HG03280 (cell line): ENCODE data around the gene SMAP2.
A peak's percentile ranks its signal among the peaks of the same experiment; 100 is the strongest.

Source experiments
- ATAC-seq: cut with Tn5 transposase; IDR thresholded peaks from one replicate; pipeline ENCODE4 v1.9.1; 2021; ENCODE audit warnings: mild to moderate bottlenecking, moderate library complexity; ENCODE audit not compliant: unreplicated experiment

Gene SMAP2

GRCh38 chr1:40416709-40417108 is 43.2 kb downstream of the SMAP2 start:
- ATAC-seq, result no peak

DNA sequence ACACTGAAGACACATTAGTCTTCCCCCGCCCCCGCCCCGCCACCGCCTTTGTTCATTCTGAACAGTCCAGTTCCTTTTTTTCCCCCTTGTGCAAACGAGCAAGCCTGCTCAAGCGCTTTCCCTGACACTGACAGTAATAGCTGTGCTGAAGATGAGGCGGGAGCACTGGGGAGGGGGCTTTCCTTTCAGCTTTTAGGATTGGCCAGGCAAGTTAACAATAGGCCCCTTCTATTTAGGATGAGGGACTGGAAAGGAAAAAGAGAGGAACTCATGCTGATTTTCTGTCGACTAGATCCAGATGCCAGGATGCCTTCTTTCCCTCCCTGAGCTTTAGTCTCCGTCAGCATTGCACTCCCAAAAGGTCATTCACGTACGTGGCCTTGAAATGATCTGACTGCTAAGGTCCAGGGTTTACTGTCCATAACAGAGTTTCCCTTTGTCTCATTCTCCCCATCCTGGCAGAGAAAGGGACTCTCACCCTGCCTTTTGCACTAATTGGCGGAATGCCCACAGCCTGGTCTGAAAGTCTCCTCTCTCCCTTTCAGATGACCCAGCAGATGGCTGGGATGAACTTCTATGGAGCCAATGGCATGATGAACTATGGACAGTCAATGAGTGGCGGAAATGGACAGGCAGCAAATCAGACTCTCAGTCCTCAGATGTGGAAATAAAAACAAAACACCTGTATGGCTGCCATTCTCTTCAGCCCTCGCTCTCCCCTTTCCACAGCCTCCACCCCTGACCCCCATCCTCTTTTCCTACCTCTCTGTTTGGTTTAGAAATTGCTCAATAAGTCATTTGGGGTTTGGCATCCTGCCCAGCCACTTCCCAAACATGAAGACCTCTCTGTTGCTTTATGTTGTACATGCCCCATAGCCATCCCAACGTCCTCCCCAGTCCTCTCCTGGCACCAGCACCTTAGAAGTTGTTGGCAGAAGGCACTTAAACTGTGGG is 48.2 kb downstream of the SMAP2 start:
- ATAC-seq, result no peak

- ATAC-seq, result no peak
Measured at GRCh38 chr1:40422630-40423263, 49.2 kb downstream of the SMAP2 start.

GRCh38 chr1:40423264-40423642 is 49.7 kb downstream of the SMAP2 start:
- ATAC-seq, result no peak

DNA sequence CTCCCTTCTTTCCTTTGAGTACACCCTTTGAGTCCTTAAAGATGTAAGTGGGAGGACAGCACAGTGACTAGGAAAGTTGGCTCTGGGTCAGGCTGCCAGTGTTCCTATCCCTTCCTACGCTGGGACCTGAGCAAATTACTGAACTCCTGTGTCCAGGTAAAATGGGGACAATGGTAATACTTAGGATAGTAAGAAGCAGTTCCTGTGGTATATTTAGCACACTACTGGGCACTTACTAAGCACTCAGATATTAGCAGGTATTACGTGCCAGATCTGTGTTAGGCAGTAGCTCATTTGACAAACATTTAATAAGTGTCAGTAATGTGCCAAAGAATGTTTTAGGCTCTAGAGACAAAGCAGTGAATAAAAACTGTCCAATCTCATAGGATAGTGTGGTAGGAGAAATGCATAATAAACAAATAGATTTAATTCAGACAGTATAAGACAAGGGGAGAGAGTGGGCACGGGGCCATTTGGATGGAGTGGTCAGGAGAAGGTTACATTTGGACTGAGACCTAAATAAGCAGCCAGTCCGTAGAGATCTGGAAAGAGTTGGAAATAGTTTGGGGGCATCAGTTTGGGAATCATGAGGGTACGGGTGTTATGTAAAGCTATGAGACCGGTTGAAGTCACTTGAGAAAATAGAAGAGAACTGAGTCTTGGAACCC is 50.6 kb downstream of the SMAP2 start:
- no peak for ATAC-seq

DNA sequence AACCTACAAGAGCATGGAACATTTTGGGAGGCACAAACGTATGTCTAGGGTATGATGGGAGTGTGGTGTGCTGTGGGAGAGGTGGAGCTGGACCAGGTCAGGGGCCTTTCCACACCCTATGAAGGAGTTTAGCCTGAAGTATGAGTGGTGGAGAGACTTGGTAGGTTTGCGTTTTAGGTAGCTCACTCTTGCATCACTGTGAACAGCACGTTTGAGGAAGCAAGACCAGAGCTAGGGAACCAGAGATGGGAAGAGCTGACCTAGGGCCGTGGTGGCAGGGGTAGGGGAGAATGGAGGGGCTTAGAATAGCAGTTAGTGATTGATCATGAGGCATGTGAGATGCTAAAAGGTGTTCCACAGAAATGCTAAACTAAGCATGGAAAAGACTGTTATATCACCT is 51.7 kb downstream of the SMAP2 start:
- ATAC-seq, result no peak

GRCh38 chr1:40431385-40431784 is 57.9 kb downstream of the SMAP2 start:
- ATAC-seq, result no peak

DNA sequence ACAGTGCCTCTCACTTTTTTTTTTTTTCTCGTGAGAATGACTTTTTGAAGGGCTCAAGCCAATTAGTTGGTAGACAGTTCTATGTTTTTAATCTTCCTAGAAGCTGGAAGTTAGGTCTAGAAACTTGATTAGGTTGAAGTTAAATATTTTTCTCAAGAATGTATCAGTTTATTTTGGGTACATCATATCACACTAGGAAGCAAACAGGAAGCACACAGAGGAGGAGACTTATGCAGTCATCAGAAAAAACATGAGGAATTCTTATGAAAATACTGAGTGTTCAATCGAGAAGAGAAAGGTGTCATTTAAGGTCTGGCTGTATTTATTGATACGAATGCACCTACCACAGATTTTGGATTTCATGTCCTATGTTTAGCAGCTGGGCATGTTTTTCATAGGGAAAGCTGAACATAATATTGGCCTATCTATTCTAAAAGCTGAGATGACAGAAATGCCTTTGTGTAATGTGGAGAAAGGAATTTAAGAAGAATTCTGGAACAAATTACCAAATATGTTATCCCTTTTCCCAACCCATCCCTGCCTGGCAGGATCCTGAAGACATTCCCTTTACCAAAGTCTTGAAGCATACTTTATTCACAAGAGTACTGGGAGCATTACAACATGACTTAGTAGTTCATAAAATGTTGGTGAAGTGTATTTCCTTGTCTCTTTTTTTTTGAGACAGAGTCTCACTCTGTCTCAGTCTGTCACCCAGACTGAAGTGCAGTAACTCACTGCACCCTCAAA is 59.3 kb downstream of the SMAP2 start:
- no peak for ATAC-seq

DNA sequence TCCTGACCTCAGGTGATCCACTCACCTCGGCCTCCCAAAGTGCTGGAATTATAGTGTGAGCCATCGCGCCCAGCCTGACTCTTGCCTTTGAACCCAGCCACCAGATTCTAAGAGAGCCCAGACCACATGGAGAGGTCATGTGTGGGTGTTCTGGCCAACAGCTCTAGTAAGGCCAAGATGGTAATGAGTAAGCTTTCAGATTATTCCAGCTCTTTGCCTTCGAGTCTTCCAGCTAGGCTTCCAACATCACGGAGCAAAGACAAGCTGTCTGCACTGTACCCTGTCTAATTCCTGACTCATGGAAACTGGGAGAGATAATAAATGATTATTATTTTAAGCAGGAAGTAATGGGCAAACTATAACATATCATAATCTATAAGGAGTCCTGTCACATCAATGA is 61.9 kb downstream of the SMAP2 start:
- no peak for ATAC-seq

GRCh38 chr1:40435876-40436275 is 62.3 kb downstream of the SMAP2 start:
- no peak for ATAC-seq

GRCh38 chr1:40438391-40439015 is 65.0 kb downstream of the SMAP2 start:
- ATAC-seq, result no peak

GRCh38 chr1:40439247-40439646 is 65.7 kb downstream of the SMAP2 start:
- no peak for ATAC-seq

DNA sequence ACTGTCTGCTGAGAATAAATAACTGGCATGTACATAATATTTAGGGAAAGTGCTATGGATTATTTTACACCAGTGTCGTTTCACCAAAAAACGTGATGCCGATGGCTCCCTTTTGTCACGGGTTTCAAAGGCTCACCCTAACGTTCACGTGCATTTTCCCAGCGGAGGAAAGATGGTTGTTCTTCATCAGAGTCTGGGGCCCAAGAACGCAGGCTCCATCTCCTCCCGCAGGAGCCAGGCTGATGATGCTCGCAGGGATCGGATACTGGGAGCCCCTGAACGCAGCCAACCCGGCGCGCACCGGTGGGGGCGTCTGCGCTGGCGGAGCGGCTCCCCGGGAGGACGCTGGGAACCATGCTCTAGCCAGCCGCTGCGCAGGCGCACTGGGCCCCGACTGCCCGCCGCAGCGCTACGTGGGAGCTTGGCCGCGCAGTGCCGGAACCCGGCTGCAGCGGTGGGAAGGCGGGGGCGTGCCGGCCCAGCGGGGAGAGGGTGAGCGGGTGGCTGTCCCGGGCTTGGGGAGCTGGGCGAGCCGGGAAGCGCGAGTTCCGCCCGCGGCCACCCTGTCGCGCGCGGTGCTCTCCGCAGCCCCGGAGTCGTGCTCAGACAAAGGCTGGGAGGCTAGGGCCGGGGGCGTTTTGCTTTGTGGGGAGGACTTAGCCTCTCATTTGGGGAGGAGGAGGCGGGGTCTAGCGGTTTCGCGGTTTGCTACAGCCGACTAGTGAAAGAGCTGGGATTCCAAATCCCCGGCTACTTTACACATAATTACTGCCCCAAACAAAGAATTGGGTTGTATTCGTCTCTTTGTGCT is 76.4 kb downstream of the SMAP2 start, which contains the start of gene ZFP69B:
TSS of gene ZFP69B (plus strand) at position 793 of the 811 bp plus-strand sequence. CDS start 486 bp downstream, outside the sequence.
- ATAC-seq, result peak; percentile 89

DNA sequence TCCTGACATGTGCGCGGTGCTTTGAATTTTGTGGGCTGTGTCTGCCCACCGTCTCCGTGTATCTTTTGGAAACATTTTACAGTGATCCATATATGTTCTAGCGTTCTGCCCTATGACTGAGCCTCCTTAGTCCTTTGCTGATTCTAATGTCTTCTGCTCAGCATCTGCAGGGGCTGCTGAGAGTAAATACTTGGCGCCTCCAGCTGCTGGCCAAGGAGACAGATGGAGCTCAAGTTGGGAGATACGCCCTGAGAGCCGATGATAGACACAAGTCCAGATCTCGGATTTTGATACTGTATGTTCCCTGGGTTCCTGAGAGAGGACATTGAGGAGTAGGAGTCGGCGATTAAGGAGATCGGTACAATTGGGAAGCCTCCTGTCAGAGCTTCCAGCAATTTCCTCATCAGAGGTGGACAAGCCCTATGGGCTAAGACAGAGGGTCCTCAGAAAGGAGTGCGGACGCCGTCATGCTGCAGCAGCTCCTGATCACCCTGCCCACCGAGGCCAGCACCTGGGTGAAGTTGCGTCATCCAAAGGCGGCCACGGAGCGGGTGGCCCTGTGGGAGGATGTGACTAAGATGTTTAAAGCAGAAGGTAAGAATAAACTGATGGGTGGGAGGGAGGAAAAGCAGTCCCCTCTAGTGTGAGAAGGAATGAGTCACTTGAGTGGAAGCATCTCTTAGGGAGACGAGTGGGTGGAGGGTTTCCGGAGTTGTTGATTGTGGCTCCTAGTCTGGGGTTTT is 77.1 kb downstream of the SMAP2 start:
- peak; percentile 33 for ATAC-seq

GRCh38 chr1:40451238-40451585 is 77.7 kb downstream of the SMAP2 start:
- ATAC-seq, result no peak

DNA sequence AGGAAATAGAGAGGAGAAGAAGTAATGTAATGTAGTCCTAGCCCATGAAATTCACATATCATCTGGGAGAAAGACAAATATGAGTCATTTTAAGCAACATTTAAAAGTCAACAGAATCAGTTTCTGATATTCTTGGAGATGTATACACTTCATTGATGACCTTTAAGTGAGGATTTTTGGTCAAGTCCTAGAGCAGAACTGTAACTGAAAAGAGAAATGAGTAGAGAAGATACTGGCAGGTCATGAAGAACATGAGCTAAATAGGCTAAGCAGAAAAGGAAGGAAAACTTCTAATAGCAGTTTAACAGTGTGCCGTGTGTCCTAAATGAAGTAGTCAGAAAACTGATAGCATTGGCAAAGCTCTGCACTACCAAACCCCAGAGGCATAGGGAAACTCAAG is 81.3 kb downstream of the SMAP2 start:
- ATAC-seq, result no peak

DNA sequence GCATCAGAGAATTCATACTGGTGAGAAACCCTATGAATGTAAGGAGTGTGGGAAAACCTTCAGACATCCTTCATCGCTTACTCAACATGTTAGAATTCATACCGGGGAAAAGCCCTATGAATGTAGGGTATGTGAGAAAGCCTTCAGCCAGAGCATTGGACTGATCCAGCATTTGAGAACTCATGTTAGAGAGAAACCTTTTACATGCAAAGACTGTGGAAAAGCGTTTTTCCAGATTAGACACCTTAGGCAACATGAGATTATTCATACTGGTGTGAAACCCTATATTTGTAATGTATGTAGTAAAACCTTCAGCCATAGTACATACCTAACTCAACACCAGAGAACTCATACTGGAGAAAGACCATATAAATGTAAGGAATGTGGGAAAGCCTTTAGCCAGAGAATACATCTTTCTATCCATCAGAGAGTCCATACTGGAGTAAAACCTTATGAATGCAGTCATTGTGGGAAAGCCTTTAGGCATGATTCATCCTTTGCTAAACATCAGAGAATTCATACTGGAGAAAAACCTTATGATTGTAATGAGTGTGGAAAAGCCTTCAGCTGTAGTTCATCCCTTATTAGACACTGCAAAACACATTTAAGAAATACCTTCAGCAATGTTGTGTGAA is 89.5 kb downstream of the SMAP2 start:
- ATAC-seq, result no peak

DNA sequence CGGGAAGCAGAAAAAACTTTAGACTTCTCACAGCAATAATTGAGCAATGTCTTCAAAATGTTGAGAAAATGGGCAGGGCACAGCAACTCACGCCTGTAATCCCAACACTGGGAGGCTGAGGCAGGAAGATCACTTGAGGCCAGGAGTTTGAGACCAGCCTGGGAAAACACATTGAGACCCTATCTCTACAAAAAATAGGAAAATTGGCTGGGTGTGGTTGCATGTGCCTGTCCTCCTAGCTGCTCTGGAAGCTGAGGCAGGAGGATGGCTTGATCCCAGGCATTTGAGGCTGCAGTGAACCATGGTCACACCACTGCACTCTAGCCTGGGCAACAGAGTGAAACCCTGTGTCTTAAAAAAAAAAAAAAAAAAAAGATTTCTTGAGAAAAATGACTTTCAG is 95.8 kb downstream of the SMAP2 start:
- ATAC-seq, result no peak
